Fibroblast of lung (primary cell): ENCODE results near the gene MLC1.

Experiments used
- EZH2 ChIP-seq: IDR thresholded peaks from 2 replicates; pipeline ENCODE4 v1.5.1; 2012; ENCODE audit warnings: low read length, control low read depth, mild to moderate bottlenecking; ENCODE audit errors: missing control alignments
- TF ChIP-seq, protein P1 (sequence below), 2 donors: IDR thresholded peaks in 1 of 2; conservative IDR thresholded peaks in 1 of 2; 1 replicate in 1 of 2; 2 replicates in 1 of 2; pipeline ENCODE4 v1.5.1; 2011 to 2012; ENCODE audit warnings: low read length in 2 of 2, control low read depth in 1 of 2, inconsistent platforms in 1 of 2, low read depth in 1 of 2, mild to moderate bottlenecking in 1 of 2

- TF ChIP-seq, protein P1, sequence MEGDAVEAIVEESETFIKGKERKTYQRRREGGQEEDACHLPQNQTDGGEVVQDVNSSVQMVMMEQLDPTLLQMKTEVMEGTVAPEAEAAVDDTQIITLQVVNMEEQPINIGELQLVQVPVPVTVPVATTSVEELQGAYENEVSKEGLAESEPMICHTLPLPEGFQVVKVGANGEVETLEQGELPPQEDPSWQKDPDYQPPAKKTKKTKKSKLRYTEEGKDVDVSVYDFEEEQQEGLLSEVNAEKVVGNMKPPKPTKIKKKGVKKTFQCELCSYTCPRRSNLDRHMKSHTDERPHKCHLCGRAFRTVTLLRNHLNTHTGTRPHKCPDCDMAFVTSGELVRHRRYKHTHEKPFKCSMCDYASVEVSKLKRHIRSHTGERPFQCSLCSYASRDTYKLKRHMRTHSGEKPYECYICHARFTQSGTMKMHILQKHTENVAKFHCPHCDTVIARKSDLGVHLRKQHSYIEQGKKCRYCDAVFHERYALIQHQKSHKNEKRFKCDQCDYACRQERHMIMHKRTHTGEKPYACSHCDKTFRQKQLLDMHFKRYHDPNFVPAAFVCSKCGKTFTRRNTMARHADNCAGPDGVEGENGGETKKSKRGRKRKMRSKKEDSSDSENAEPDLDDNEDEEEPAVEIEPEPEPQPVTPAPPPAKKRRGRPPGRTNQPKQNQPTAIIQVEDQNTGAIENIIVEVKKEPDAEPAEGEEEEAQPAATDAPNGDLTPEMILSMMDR (conservative IDR thresholded peaks at IDR 0.05 in 1 of 2, IDR thresholded peaks at IDR 0.05 in 1 of 2; ENCODE audit: low read depth in 1 of 2, low read length in 2 of 2): no peak
- no peak for TF ChIP-seq EZH2
These were observed 33.3 kb downstream of the MLC1 start for GRCh38 chr22:50051930-50052329.
